NCI-H2171 (cell line): ENCODE data around the gene TAC4.

Experiments used
- DNase-seq: peaks from one replicate; lab custom pipeline; 2025; lab: John Stamatoyannopoulos, UW

TAC4 gene

DNA sequence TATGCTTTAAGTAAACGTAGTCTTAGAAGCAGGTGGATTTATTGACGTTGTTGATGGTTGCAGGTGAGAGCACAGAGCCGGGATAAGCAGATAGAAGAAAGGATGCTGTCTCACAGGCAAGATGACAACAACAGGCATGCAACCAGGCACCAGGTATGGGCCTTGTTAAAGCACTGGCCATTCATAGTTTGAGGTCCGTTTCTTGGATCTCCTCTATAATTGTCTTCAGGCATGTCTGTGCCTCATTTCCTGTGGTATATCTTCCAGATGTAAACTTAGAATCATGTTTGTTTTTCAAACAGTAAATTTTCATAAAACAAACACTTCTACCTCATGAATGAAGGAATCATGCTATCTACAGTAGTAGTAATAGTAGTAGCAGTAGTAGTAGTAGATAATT, 38.8 kb downstream of the TAC4 start:
- DNase-seq, result no peak

DNA sequence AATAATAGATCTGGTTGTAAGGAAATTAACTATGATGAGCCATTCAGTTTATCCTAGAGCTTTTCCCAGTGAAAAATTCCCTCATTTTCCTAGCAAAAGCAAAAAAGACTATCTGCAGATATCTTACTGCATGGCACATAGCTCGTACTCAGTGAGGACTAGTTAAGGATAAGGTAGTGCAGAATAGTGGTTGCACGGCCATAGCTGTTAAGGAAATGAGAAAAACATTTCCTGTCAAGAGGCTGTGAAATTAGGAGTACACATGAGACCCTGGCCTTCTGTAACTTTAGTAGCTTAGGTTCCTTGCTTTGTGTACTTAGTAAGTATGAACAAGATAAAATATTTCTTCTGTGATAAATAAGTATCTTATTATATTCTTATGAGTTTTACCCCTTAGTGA, 49.1 kb downstream of the TAC4 start:
- DNase-seq, result no peak

DNA sequence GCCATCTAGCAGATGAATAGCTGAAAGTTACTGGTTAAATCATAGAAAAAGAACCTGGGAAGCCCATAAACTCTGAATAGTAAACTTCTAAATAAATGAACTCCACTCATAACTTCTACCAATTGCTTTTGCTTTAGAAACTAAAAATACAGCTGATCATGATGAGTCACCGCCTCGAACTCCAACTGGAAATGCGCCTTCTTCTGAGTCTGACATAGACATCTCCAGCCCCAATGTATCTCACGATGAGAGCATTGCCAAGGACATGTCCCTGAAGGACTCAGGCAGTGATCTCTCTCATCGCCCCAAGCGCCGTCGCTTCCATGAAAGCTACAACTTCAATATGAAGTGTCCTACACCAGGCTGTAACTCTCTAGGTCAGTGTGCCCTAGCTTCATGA, 49.7 kb downstream of the TAC4 start:
- DNase-seq, result no peak

DNA sequence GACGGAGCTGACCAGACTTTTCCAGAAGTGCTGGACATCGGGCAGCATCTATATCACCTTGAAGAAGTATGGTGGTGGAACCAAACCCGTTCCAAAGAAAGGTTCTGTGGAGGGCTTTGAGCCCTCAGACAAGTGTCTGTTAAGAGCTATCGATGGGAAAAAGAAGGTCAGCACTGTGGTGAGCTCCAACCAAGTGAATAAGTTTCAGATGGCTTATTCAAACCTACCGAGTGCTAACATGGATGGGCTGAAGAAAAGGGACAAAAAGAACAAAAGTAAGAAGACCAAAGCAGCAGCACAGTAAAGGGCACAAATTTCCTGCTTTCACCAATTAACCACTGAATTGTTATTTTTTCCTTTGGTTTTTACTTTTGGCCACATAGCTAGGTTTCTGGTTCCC, 52.5 kb downstream of the TAC4 start:
- DNase-seq, result no peak

DNA sequence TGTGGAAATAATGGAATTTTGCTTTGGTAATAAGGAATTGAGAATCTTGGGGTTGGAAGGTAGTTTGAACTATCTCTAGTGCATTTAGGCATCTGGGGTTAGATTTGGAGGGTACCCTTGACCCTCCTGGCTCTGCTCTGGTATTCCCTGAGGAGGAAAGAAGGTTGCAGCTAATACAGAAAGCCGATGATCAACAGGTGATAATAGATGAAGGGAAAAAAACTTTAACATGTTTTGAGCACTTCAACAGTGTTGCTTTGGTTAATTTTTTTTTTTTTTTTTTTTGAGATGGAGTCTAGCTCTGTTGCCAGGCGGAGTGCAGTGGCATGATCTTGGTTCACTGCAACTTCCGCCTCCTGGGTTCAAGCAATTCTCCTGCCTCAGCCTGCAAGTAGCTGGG, 54.6 kb downstream of the TAC4 start:
- DNase-seq, result no peak

DNA sequence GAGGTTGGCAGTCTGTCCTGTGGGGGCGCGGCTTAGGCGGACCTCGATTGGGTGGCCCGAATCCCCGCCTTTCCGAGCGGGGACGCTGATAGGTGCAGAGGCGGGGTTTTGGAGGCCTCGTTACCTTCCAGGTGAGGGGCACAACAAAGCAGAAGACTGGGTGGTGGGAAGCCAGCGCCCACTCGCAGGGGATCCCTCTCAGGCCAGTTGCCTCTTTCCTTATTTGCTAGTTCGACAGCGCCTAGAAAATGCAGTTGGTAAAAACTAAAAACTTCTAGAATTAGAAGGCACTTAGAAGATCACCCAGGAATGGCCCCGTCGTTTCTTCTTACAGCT, 58.7 kb downstream of the TAC4 start:
- no peak for DNase-seq

DNA sequence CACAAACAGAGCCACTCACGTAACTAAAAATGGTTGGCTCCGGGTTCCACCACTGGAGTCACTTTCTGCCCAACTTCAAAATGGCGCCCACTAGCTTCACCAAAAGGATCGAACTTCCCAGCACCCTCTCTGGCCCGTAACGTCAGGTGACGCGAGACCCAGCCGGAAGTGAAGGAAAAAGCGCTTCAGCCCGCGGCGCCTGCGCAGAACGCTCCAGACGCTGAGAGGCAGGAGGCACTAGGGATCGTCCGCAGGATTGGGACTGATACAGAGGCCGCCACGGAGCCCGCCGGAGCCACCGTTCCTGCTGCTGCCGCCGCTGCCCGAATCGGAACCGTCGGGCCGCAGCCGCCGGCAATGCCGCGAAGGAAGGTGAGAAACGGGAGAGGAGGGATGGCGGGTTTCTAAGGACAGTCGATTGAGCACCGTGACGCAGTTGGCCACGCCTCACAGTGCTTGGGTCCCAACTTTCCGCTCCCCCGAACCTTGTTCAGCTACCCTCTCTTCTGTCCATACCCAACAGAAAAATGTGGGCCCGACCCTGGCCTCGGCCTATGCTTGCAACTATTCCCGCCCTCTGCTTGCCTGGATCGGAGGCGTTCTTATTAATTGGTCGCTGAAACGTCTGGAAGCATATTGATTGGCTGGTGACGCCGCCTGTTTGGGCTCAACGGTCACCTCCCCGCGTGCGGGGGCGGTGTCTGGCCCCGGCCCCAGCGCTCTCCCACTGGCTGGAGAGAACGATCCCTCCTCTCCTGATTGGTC, 59.2 kb downstream of the TAC4 start, which contains the start of gene KAT7:
KAT7 (plus strand) TSS at position 204 of the 765 bp plus-strand sequence; CDS start at position 358, 154 bp downstream.
- peak; percentile 99 for DNase-seq
